ENCODE data around the gene RAE1. TPM values are rescaled to one million over a fixed set of nuclear protein-coding genes. Genes with fewer than 3 reads are reported as not detected.

Gene RAE1
- total RNA-seq, 1 experiment from 2014 or later = 64.1 TPM

DNA sequence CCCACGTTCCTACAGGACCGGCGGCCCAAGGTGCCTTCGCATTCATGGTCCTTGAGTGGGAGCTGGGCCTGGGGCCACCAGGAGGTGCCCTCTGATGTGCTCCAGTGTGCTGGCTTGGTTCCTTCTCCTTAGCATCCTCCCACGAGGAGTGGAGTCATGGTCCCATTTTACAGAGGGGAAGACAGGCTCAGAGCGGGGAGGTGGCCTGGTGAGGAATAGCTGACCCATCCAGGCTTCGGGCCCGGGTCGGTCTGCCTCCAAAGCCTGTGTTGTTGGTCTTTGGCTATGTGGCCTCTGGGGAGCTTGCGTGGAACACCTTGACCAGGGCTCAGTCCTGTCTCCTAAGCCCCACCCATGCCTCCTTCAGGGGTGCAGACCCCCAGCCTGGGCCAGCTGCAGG, 62.9 kb downstream of the RAE1 start:
- BruUV-seq (replicated peaks) = no TSS peak

DNA sequence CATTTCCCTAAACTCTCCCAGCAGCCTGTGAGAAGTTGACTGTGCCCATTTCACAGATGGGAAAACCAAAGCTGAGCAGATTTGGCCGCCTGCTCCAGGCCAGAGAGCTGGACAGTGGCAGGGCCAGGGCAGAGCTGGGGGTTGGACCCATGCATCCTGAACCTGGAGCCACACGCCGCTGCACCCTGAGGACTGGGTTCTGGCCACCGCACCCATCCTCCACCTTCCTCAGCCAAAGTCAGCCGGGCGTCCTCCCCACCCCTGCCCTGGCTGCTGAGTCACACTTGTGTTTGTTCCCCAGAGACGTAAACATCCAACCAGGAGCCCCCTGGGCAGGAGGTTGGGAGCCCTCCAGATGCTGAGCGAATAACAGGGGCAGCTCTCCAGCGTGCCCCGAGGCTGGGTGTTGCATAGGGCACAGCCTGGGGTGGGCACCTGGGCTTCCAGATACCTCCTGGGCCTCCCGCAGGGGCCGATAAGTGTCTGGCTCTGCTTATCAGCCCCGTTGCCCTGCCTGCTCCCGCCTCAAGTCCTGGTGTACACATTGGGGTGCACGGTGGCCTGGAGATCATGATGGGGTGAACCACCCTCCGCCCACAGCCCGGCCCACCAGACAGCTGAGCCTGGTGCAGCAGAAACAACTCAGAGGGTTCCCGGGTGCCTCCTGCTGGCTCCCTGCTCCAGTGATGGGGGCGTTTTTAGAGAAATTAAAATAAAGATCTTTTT, 64.0 kb downstream of the RAE1 start:
- no peak for DNase-seq
- Mint-ChIP-seq H3K36me3 (ENCODE audit: insufficient read depth, unreplicated experiment) (no peaks in the 10 kb centered on the region), H3K9me3 (ENCODE audit: low read depth, unreplicated experiment) (no peaks in the 10 kb centered on the region), H3K4me1 (ENCODE audit: low read depth, unreplicated experiment) (peaks cover 16% of the 10 kb centered on the region), H3K27me3 (ENCODE audit: unreplicated experiment) (peaks cover 57% of the 10 kb centered on the region), H3K4me3 (ENCODE audit: low read depth, unreplicated experiment) (no peak overlapping the region), H3K27ac (ENCODE audit: unreplicated experiment) (no peak overlapping the region)
- CTCF ChIA-PET = no interaction called here
- BruUV-seq (replicated peaks) = no TSS peak
- intact Hi-C loops (cut with micrococcal nuclease; ENCODE audit: unreplicated experiment) = no loop called here
- no peak for TF ChIP-seq CTCF (IDR thresholded peaks at IDR 0.05; ENCODE audit: unreplicated experiment)

More for the DNA sequence above, 62.9 kb downstream of the RAE1 start:
- intact Hi-C loops (cut with micrococcal nuclease; ENCODE audit: unreplicated experiment) = no loop called here
- CTCF ChIA-PET = interaction anchor here (1.3 kb wide), 1 partner anchor 10 kb away, joined by 3 read pairs; no protein-coding TSS in a partner anchor
- H3K27ac Mint-ChIP-seq (ENCODE audit: unreplicated experiment) = no peak overlapping the region
- H3K36me3 Mint-ChIP-seq (ENCODE audit: insufficient read depth, unreplicated experiment) = peaks cover under 1% of the 10 kb centered on the region
- no peak for TF ChIP-seq CTCF (IDR thresholded peaks at IDR 0.05; ENCODE audit: unreplicated experiment)
- H3K27me3 Mint-ChIP-seq (ENCODE audit: unreplicated experiment) = peaks cover 47% of the 10 kb centered on the region
- no peak overlapping the region for H3K4me3 Mint-ChIP-seq (ENCODE audit: low read depth, unreplicated experiment)
- H3K4me1 Mint-ChIP-seq (ENCODE audit: low read depth, unreplicated experiment) = peaks cover 16% of the 10 kb centered on the region
- no peak for DNase-seq
- no peaks in the 10 kb centered on the region for H3K9me3 Mint-ChIP-seq (ENCODE audit: low read depth, unreplicated experiment)

- Mint-ChIP-seq H3K4me3 (ENCODE audit: low read depth, unreplicated experiment) (no peak overlapping the region), H3K27me3 (ENCODE audit: unreplicated experiment) (peaks cover 65% of the 10 kb centered on the region), H3K4me1 (ENCODE audit: low read depth, unreplicated experiment) (peaks cover 23% of the 10 kb centered on the region), H3K36me3 (ENCODE audit: insufficient read depth, unreplicated experiment) (no peaks in the 10 kb centered on the region), H3K9me3 (ENCODE audit: low read depth, unreplicated experiment) (no peaks in the 10 kb centered on the region), H3K27ac (ENCODE audit: unreplicated experiment) (no peak overlapping the region)
- CTCF ChIA-PET = no interaction called here
- intact Hi-C loops (cut with micrococcal nuclease; ENCODE audit: unreplicated experiment) = no loop called here
- DNase-seq = no peak
- BruUV-seq (replicated peaks) = no TSS peak
- TF ChIP-seq CTCF (IDR thresholded peaks at IDR 0.05; ENCODE audit: unreplicated experiment) = no peak
Observed at GRCh38 chr20:57415771-57416170, 64.7 kb downstream of the RAE1 start.

DNA sequence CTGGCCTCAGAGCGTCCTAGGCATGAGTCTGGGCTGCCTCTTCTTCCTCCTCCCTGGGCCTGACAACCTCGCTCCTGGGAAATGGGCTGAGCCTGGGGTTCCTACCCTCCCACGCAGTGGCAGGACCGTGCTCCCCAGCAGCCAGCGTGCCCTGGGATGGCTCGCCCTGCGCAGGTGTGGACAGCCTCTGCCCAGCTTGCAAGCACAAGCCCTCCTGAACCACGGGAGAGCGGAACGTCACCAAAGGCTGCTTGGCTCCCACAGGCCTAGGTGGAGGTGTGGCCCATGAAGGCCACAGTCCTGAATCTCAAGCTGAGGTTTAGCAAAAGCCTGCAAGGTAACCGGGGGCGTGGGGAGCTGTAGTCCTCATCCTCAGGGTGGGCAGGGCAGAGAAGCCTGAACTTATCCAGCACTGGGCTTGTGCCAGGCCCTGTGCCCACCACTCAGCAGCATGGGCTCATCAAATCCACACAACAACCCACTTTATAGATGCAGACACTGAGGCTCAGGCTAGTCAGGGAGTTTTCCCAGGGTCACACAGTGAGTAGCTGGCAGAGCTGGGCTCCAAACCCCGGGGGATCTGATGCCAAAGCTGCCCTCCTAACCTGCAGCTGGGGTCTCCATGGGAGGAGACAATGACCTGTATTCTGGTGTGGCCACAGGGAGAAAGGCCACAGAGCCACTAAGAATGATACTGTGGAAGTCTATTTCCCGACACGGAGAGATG, 65.4 kb downstream of the RAE1 start:
- intact Hi-C loops (cut with micrococcal nuclease; ENCODE audit: unreplicated experiment) = no loop called here
- DNase-seq = no peak
- peaks cover 72% of the 10 kb centered on the region for H3K27me3 Mint-ChIP-seq (ENCODE audit: unreplicated experiment)
- H3K27ac Mint-ChIP-seq (ENCODE audit: unreplicated experiment) = no peak overlapping the region
- H3K4me3 Mint-ChIP-seq (ENCODE audit: low read depth, unreplicated experiment) = no peak overlapping the region
- BruUV-seq (replicated peaks) = no TSS peak
- no peaks in the 10 kb centered on the region for H3K9me3 Mint-ChIP-seq (ENCODE audit: low read depth, unreplicated experiment)
- no peaks in the 10 kb centered on the region for H3K36me3 Mint-ChIP-seq (ENCODE audit: insufficient read depth, unreplicated experiment)
- CTCF ChIA-PET = interaction anchor here (0.6 to 0.7 kb wide), 2 partner anchors 19 to 1686 kb away, joined by 3 to 4 read pairs; no protein-coding TSS in a partner anchor
- H3K4me1 Mint-ChIP-seq (ENCODE audit: low read depth, unreplicated experiment) = peaks cover 23% of the 10 kb centered on the region
- no peak for TF ChIP-seq CTCF (IDR thresholded peaks at IDR 0.05; ENCODE audit: unreplicated experiment)
